HL-60 (cell line): ENCODE results near the gene KCTD14.

ENCODE experiments used
- CTCF ChIP-seq: IDR thresholded peaks from one replicate; pipeline ENCODE4 v1.5.1; 2011; ENCODE audit warnings: low read length, control low read depth, inconsistent platforms; ENCODE audit not compliant: insufficient read depth
- GABPA ChIP-seq: IDR thresholded peaks from 2 replicates; pipeline ENCODE4 v1.6.1; 2012; ENCODE audit warnings: low read depth
- POLR2AphosphoS5 ChIP-seq: IDR thresholded peaks from 2 replicates; pipeline ENCODE4 v1.6.1; 2012; ENCODE audit warnings: low read depth
- REST ChIP-seq: IDR thresholded peaks from 2 replicates; pipeline ENCODE4 v1.6.1; 2012; ENCODE audit warnings: low read depth; ENCODE audit not compliant: insufficient replicate concordance
- SPI1 ChIP-seq: IDR thresholded peaks from 2 replicates; pipeline ENCODE4 v1.6.1; 2012; ENCODE audit warnings: low read depth, mild to moderate bottlenecking, borderline replicate concordance

- TF ChIP-seq CTCF, result no peak
- no peak for TF ChIP-seq POLR2AphosphoS5
- TF ChIP-seq GABPA, result no peak
- TF ChIP-seq REST, result no peak
- no peak for TF ChIP-seq SPI1
Measured at GRCh38 chr11:78040691-78041379, 17.8 kb upstream of the KCTD14 start.
